ENCODE data around the gene POTEJ.
"Not testable (repeated sequence)": the region's sequence is repeated elsewhere in the genome, so short reads cannot be mapped to it uniquely, and the experiment has no call there.

The POTEJ gene

GRCh38 chr2:130599926-130600325 is 11.3 kb upstream of the POTEJ start:
- H4K8ac ChIP-seq (ENCODE audit: low read length); H3K4me3 ChIP-seq (ENCODE audit: insufficient read depth in 1 of 2, low read depth in 1 of 2, low read length in 2 of 2); H2AK5ac ChIP-seq (ENCODE audit: low read length, severe bottlenecking); H3K9me3 ChIP-seq (ENCODE audit: control insufficient read depth, low read length); H3K9ac ChIP-seq (ENCODE audit: low read length); DNase-seq; H3K18ac ChIP-seq (ENCODE audit: low read depth in 1 of 2, low read length in 2 of 2); H2BK12ac ChIP-seq (ENCODE audit: low read length in 2 of 2); H3K4ac ChIP-seq (ENCODE audit: low read depth in 1 of 2, low read length in 2 of 2); H3K27ac ChIP-seq (ENCODE audit: low read length, poor library complexity, severe bottlenecking); H2BK15ac ChIP-seq (ENCODE audit: low read depth, poor library complexity, severe bottlenecking); H3K36me3 ChIP-seq (ENCODE audit: control insufficient read depth in 1 of 2, insufficient read depth in 2 of 2, low read depth in 1 of 2, low read length in 2 of 2); H2BK5ac ChIP-seq (ENCODE audit: low read depth, low read length, poor library complexity, severe bottlenecking); H2AFZ ChIP-seq (ENCODE audit: low read depth, low read length); H4K91ac ChIP-seq (ENCODE audit: low read length); H3K79me1 ChIP-seq (replicated peaks; ENCODE audit: low read length, poor library complexity, severe bottlenecking); H2BK120ac ChIP-seq (ENCODE audit: low read depth, low read length); H3K4me1 ChIP-seq (ENCODE audit: control insufficient read depth, insufficient read depth, low read depth, low read length); H3K23ac ChIP-seq (ENCODE audit: low read length in 2 of 2); H3K14ac ChIP-seq (ENCODE audit: low read length in 2 of 2); H3K4me2 ChIP-seq (ENCODE audit: low read length, poor library complexity, severe bottlenecking); H3K27me3 ChIP-seq (ENCODE audit: control insufficient read depth in 1 of 2, insufficient read depth in 1 of 2, low read length in 2 of 2): not testable (repeated sequence)
- no CpG with 5 or more reads among the region's 9 CpGs for WGBS

GRCh38 chr2:130601648-130602302 is 9.5 kb upstream of the POTEJ start:
- H2AFZ ChIP-seq (ENCODE audit: low read depth, low read length) = not testable (repeated sequence)
- WGBS = 0% methylated on average over 1 of the region's 15 CpGs

GRCh38 chr2:130608276-130609001 is 2.8 kb upstream of the POTEJ start:
- H3K27ac ChIP-seq (ENCODE audit: low read length, poor library complexity, severe bottlenecking); H3K9ac ChIP-seq (ENCODE audit: low read length); H3K23ac ChIP-seq (ENCODE audit: low read length in 2 of 2); H3K9me3 ChIP-seq (ENCODE audit: control insufficient read depth, low read length); H3K27me3 ChIP-seq (ENCODE audit: control insufficient read depth in 1 of 2, insufficient read depth in 1 of 2, low read length in 2 of 2); H3K14ac ChIP-seq (ENCODE audit: low read length in 2 of 2); H3K4me2 ChIP-seq (ENCODE audit: low read length, poor library complexity, severe bottlenecking); H2BK120ac ChIP-seq (ENCODE audit: low read depth, low read length); H3K4ac ChIP-seq (ENCODE audit: low read depth in 1 of 2, low read length in 2 of 2); H3K18ac ChIP-seq (ENCODE audit: low read depth in 1 of 2, low read length in 2 of 2); H3K4me3 ChIP-seq (ENCODE audit: insufficient read depth in 1 of 2, low read depth in 1 of 2, low read length in 2 of 2); H3K36me3 ChIP-seq (ENCODE audit: control insufficient read depth in 1 of 2, insufficient read depth in 2 of 2, low read depth in 1 of 2, low read length in 2 of 2); DNase-seq; H2BK15ac ChIP-seq (ENCODE audit: low read depth, poor library complexity, severe bottlenecking); H2BK5ac ChIP-seq (ENCODE audit: low read depth, low read length, poor library complexity, severe bottlenecking); H2AK5ac ChIP-seq (ENCODE audit: low read length, severe bottlenecking); H4K91ac ChIP-seq (ENCODE audit: low read length); H2BK12ac ChIP-seq (ENCODE audit: low read length in 2 of 2); H4K8ac ChIP-seq (ENCODE audit: low read length); H3K4me1 ChIP-seq (ENCODE audit: control insufficient read depth, insufficient read depth, low read depth, low read length); H3K79me1 ChIP-seq (replicated peaks; ENCODE audit: low read length, poor library complexity, severe bottlenecking); H2AFZ ChIP-seq (ENCODE audit: low read depth, low read length): not testable (repeated sequence)
- no CpG with 5 or more reads among the region's 17 CpGs for WGBS

More at GRCh38 chr2:130601648-130602302, 9.5 kb upstream of the POTEJ start:
- not testable (repeated sequence) for H3K9ac ChIP-seq (ENCODE audit: low read length); H2AK5ac ChIP-seq (ENCODE audit: low read length, severe bottlenecking); H3K4me1 ChIP-seq (ENCODE audit: control insufficient read depth, insufficient read depth, low read depth, low read length); H3K4me2 ChIP-seq (ENCODE audit: low read length, poor library complexity, severe bottlenecking); H2BK120ac ChIP-seq (ENCODE audit: low read depth, low read length); H3K27me3 ChIP-seq (ENCODE audit: control insufficient read depth in 1 of 2, insufficient read depth in 1 of 2, low read length in 2 of 2); H3K14ac ChIP-seq (ENCODE audit: low read length in 2 of 2); H3K36me3 ChIP-seq (ENCODE audit: control insufficient read depth in 1 of 2, insufficient read depth in 2 of 2, low read depth in 1 of 2, low read length in 2 of 2); H2BK15ac ChIP-seq (ENCODE audit: low read depth, poor library complexity, severe bottlenecking); H2BK5ac ChIP-seq (ENCODE audit: low read depth, low read length, poor library complexity, severe bottlenecking); H3K23ac ChIP-seq (ENCODE audit: low read length in 2 of 2); H3K4ac ChIP-seq (ENCODE audit: low read depth in 1 of 2, low read length in 2 of 2); H3K27ac ChIP-seq (ENCODE audit: low read length, poor library complexity, severe bottlenecking); DNase-seq; H3K4me3 ChIP-seq (ENCODE audit: insufficient read depth in 1 of 2, low read depth in 1 of 2, low read length in 2 of 2); H3K9me3 ChIP-seq (ENCODE audit: control insufficient read depth, low read length); H4K91ac ChIP-seq (ENCODE audit: low read length); H3K18ac ChIP-seq (ENCODE audit: low read depth in 1 of 2, low read length in 2 of 2); H3K79me1 ChIP-seq (replicated peaks; ENCODE audit: low read length, poor library complexity, severe bottlenecking); H2BK12ac ChIP-seq (ENCODE audit: low read length in 2 of 2); H4K8ac ChIP-seq (ENCODE audit: low read length)

- not testable (repeated sequence) for H4K91ac ChIP-seq (ENCODE audit: low read length); H3K23ac ChIP-seq (ENCODE audit: low read length in 2 of 2); H3K4me3 ChIP-seq (ENCODE audit: insufficient read depth in 1 of 2, low read depth in 1 of 2, low read length in 2 of 2); H2AK5ac ChIP-seq (ENCODE audit: low read length, severe bottlenecking); H2BK12ac ChIP-seq (ENCODE audit: low read length in 2 of 2); H3K9ac ChIP-seq (ENCODE audit: low read length); H4K8ac ChIP-seq (ENCODE audit: low read length); H3K4ac ChIP-seq (ENCODE audit: low read depth in 1 of 2, low read length in 2 of 2); H3K27me3 ChIP-seq (ENCODE audit: control insufficient read depth in 1 of 2, insufficient read depth in 1 of 2, low read length in 2 of 2); H3K9me3 ChIP-seq (ENCODE audit: control insufficient read depth, low read length); H2BK5ac ChIP-seq (ENCODE audit: low read depth, low read length, poor library complexity, severe bottlenecking); DNase-seq; H2BK120ac ChIP-seq (ENCODE audit: low read depth, low read length); H3K4me1 ChIP-seq (ENCODE audit: control insufficient read depth, insufficient read depth, low read depth, low read length); H3K79me1 ChIP-seq (replicated peaks; ENCODE audit: low read length, poor library complexity, severe bottlenecking); H3K4me2 ChIP-seq (ENCODE audit: low read length, poor library complexity, severe bottlenecking); H2AFZ ChIP-seq (ENCODE audit: low read depth, low read length); H2BK15ac ChIP-seq (ENCODE audit: low read depth, poor library complexity, severe bottlenecking); H3K27ac ChIP-seq (ENCODE audit: low read length, poor library complexity, severe bottlenecking); H3K36me3 ChIP-seq (ENCODE audit: control insufficient read depth in 1 of 2, insufficient read depth in 2 of 2, low read depth in 1 of 2, low read length in 2 of 2); H3K18ac ChIP-seq (ENCODE audit: low read depth in 1 of 2, low read length in 2 of 2); H3K14ac ChIP-seq (ENCODE audit: low read length in 2 of 2)
- no CpG with 5 or more reads among the region's 28 CpGs for WGBS
These were observed 2.0 kb upstream of the POTEJ start for GRCh38 chr2:130609002-130609920.
